Central memory CD8-positive, alpha-beta T cell (primary cell): ENCODE measurements around the gene CENPH.
"Not testable (repeated sequence)": the region's sequence is repeated elsewhere in the genome, so short reads cannot be mapped to it uniquely, and the experiment has no call there.

Experiments
- ATAC-seq: fragments of 150-1000 bp; cut with Tn5 transposase; replicated peaks from 2 replicates; pipeline ENCODE4 v1.10.0; 2022; ENCODE audit warnings: mild to moderate bottlenecking, moderate FRiP score, moderate number of reproducible peaks; ENCODE audit not compliant: poor library complexity, severe bottlenecking; ENCODE audit errors: extremely low read depth
- DNase-seq, 2 donors: peaks; one replicate each; pipeline ENCODE4 v3.0.0; 2021; ENCODE audit warnings: low spot score in 2 of 2
- H3K27ac Mint-ChIP-seq: one replicate; pipeline ENCODE4 v1.8.0; 2022; ENCODE audit warnings: low read depth, mild to moderate bottlenecking, moderate library complexity, mixed read lengths
- H3K27me3 Mint-ChIP-seq: one replicate; pipeline ENCODE4 v1.8.0; 2022; ENCODE audit warnings: mixed read lengths
- H3K36me3 Mint-ChIP-seq: one replicate; pipeline ENCODE4 v1.8.0; 2022; ENCODE audit warnings: mild to moderate bottlenecking, moderate library complexity, mixed read lengths; ENCODE audit not compliant: insufficient read depth
- H3K4me1 Mint-ChIP-seq: one replicate; pipeline ENCODE4 v1.8.0; 2022; ENCODE audit warnings: mixed read lengths
- H3K4me3 Mint-ChIP-seq: one replicate; pipeline ENCODE4 v1.8.0; 2022; ENCODE audit warnings: mild to moderate bottlenecking, moderate library complexity, mixed read lengths
- H3K9me3 Mint-ChIP-seq: one replicate; pipeline ENCODE4 v1.8.0; 2022; ENCODE audit warnings: mixed read lengths

CENPH gene

DNA sequence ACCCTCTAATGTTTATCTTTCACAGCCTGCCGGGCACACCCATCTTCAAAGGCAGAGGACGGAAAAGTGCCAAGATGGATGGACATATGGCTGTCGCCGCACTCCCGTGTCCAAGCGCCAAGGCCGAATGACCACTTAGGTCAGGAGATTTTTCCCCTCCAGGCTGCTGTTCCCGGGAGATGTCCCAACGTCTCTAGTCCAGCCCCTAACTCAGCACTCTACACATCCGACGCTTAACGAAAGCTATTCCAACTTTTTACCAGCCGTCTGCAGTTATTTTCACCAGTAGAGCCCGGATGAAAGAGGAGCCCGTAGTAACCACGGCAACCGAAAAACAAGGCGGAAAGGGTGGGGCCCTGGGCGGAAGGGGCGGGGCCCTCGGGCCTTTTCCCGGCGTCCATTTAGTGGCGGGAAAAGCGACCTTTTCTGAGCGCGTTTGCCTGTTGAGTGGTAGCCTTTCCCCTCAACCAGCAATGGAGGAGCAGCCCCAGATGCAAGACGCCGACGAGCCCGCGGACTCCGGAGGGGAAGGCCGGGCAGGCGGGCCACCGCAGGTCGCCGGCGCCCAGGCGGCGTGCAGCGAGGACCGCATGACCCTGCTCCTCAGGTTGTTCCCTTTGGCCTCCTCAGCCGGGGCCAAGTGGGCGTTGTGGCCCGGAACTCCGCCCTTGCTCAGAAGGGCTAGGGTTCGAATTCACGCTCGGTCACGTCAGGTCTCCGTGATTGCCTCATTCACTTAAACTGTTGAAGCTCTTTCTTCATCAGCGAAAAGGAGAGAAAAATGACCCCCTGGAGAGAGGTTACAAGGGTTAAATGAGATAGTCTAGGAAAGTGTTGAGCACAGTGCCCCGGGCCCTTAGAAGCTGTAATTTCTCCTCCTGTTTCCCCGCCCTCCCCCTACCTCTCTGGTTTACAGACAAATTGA is at the start of gene CENPH:
Gene CENPH, plus strand, starts transcription at position 422 of the 925 bp plus-strand sequence. Its CDS starts 52 bp downstream, at position 474.
- peak within 1 kb of the TSS; percentile 87 for H3K4me3 Mint-ChIP-seq

GRCh38 chr5:69140239-69140638 is 49.1 kb upstream of the CENPH start:
- H3K4me3 Mint-ChIP-seq, H3K36me3 Mint-ChIP-seq, H3K9me3 Mint-ChIP-seq, H3K4me1 Mint-ChIP-seq, ATAC-seq, H3K27me3 Mint-ChIP-seq, DNase-seq, H3K27ac Mint-ChIP-seq: not testable (repeated sequence)

More for the DNA sequence above, at the start of gene CENPH:
- Mint-ChIP-seq H3K27me3 (no peaks in the 10 kb centered on the region), H3K4me1 (peaks cover 4% of the 10 kb centered on the region), H3K9me3 (no peaks in the 10 kb centered on the region), H3K27ac (peak within 1 kb of the TSS; percentile 87), H3K36me3 (peaks cover 4% of the 10 kb centered on the region)
- ATAC-seq (peak; percentile 96), DNase-seq (peak; percentile 87)

- Mint-ChIP-seq H3K9me3 (no peaks in the 10 kb centered on the region), H3K27me3 (no peaks in the 10 kb centered on the region), H3K27ac (no peak overlapping the region), H3K4me3 (no peak overlapping the region), H3K36me3 (no peaks in the 10 kb centered on the region), H3K4me1 (no peaks in the 10 kb centered on the region)
- DNase-seq = no peak
- ATAC-seq = no peak
Measured at GRCh38 chr5:69140827-69141226, 48.6 kb upstream of the CENPH start.

- not testable (repeated sequence) for H3K27ac Mint-ChIP-seq, DNase-seq, H3K4me1 Mint-ChIP-seq, H3K4me3 Mint-ChIP-seq, H3K9me3 Mint-ChIP-seq, ATAC-seq, H3K36me3 Mint-ChIP-seq, H3K27me3 Mint-ChIP-seq
Measured at GRCh38 chr5:69148576-69148975, 40.8 kb upstream of the CENPH start.

GRCh38 chr5:69148981-69149675 is 40.3 kb upstream of the CENPH start:
- ATAC-seq = no peak
- Mint-ChIP-seq H3K4me1 (no peaks in the 10 kb centered on the region), H3K9me3 (no peaks in the 10 kb centered on the region), H3K36me3 (no peaks in the 10 kb centered on the region), H3K4me3 (no peak overlapping the region), H3K27me3 (no peaks in the 10 kb centered on the region), H3K27ac (no peak overlapping the region)
- no peak for DNase-seq

DNA sequence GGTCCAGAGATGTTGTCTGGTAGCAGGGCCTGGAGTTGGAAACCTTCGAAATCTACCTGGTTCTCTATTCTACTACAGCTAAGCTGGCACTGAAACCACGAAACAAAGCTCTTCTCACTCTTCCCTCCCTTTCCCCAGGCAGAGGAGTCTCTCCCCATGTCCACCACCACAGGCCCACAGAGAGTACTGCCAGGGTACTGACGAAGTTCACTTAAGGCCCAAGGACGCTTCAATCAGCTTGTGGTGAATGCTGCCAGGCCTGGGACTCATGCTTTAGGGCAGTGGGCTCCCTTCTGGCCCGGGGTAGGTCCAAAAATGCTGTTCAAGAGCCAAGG is 39.7 kb upstream of the CENPH start:
- Mint-ChIP-seq H3K36me3 (no peaks in the 10 kb centered on the region), H3K4me3 (no peak overlapping the region), H3K9me3 (no peaks in the 10 kb centered on the region), H3K4me1 (no peaks in the 10 kb centered on the region), H3K27me3 (no peaks in the 10 kb centered on the region), H3K27ac (no peak overlapping the region)
- DNase-seq = no peak
- ATAC-seq = no peak

DNA sequence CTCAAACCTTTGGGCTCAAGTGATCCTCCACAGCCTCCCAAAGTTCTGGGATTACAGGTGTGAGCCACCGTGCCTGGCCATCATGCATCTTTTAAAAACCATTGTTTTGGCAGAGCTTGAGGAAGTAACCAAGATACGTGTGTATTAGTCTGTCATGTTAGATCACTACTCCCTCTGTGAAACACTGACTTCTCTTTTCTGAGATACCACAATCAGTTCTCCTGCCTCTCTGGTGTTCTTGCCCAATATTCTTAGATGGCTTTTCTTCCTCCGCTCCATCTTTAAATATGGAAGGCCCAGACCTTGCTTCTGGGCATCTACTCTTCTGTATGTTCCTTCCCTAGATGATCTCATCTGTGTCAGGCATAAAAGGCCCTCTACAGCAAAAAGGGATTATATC is 36.7 kb upstream of the CENPH start:
- no peak overlapping the region for H3K27ac Mint-ChIP-seq
- ATAC-seq = no peak
- DNase-seq = no peak

GRCh38 chr5:69156456-69156855 is 32.9 kb upstream of the CENPH start:
- no peak overlapping the region for H3K27ac Mint-ChIP-seq
- H3K36me3 Mint-ChIP-seq = no peaks in the 10 kb centered on the region
- no peaks in the 10 kb centered on the region for H3K9me3 Mint-ChIP-seq
- H3K4me3 Mint-ChIP-seq = no peak overlapping the region
- DNase-seq = no peak
- H3K4me1 Mint-ChIP-seq = no peaks in the 10 kb centered on the region
- no peak for ATAC-seq
- H3K27me3 Mint-ChIP-seq = no peaks in the 10 kb centered on the region

More for the DNA sequence above, 36.7 kb upstream of the CENPH start:
- H3K4me3 Mint-ChIP-seq = no peak overlapping the region
- no peaks in the 10 kb centered on the region for H3K27me3 Mint-ChIP-seq
- H3K36me3 Mint-ChIP-seq = no peaks in the 10 kb centered on the region
- H3K9me3 Mint-ChIP-seq = no peaks in the 10 kb centered on the region
- H3K4me1 Mint-ChIP-seq = no peaks in the 10 kb centered on the region

GRCh38 chr5:69158039-69158438 is 31.3 kb upstream of the CENPH start:
- DNase-seq = no peak
- no peak for ATAC-seq
- Mint-ChIP-seq H3K9me3 (no peaks in the 10 kb centered on the region), H3K27ac (no peak overlapping the region), H3K27me3 (no peaks in the 10 kb centered on the region), H3K4me3 (no peak overlapping the region), H3K36me3 (no peaks in the 10 kb centered on the region), H3K4me1 (no peaks in the 10 kb centered on the region)

DNA sequence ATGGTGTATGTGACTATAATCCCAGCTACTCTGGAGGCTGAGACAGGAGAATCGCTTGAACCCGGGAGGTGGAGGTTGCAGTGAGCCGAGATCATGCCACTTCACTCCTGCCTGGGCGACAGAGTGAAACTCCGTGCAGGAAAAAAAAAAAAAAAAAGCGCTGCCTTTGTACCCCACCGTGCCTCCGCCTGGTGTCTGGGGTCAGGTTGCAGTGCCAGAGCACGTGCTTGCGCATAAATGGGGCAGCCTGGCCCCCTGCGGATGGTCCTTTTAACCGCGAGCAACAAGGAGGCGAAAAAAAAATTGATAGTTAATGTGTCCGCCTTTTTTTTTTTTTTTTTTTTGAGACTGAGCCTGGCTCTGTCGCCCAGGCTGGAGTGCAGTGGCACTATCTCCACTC is 28.7 kb upstream of the CENPH start:
- H3K9me3 Mint-ChIP-seq = no peaks in the 10 kb centered on the region
- H3K27me3 Mint-ChIP-seq = no peaks in the 10 kb centered on the region
- H3K27ac Mint-ChIP-seq = no peak overlapping the region
- H3K4me1 Mint-ChIP-seq = peaks cover 2% of the 10 kb centered on the region
- DNase-seq (no peak), ATAC-seq (no peak)
- H3K36me3 Mint-ChIP-seq = no peaks in the 10 kb centered on the region
- no peak overlapping the region for H3K4me3 Mint-ChIP-seq

DNA sequence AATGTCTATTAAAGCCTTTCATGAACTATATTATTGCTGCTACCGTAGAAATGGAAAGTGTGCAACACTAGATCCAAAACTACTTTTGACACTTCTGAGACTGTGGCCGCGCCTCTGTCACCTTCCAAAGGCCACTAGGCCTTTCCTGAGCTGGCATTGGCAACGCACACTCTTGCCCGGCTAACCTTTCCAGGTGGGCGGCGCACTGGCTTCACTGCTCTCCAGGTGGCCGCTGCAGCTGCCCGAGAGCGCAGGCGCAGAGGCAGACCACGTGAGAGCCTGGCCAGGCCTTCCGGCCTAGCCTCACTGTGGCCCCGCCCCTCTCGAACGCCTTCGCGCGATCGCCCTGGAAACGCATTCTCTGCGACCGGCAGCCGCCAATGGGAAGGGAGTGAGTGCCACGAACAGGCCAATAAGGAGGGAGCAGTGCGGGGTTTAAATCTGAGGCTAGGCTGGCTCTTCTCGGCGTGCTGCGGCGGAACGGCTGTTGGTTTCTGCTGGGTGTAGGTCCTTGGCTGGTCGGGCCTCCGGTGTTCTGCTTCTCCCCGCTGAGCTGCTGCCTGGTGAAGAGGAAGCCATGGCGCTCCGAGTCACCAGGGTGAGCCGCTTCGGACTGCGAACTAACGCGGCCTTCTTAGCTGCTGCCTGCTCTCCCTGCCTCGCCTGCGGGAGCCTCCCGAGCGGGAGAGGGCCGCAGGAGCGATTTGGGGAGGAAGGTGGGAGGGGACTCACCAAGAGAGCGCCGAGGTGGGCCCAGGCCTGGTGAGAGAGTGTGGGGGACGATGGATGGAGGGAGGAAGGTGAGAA is 22.5 kb upstream of the CENPH start, which contains the start of gene CCNB1:
Gene CCNB1, plus strand, starts transcription at position 465 of the 807 bp plus-strand sequence. Its CDS starts 113 bp downstream, at position 578.
- peaks cover 6% of the 10 kb centered on the region for H3K36me3 Mint-ChIP-seq
- DNase-seq (peak; percentile 92 to 95), ATAC-seq (peak; percentile 100)
- H3K27ac Mint-ChIP-seq = peak within 1 kb of the TSS; percentile 77
- H3K9me3 Mint-ChIP-seq = no peaks in the 10 kb centered on the region
- H3K4me3 Mint-ChIP-seq = peak within 1 kb of the TSS; percentile 89
- H3K27me3 Mint-ChIP-seq = no peaks in the 10 kb centered on the region
- peaks cover 20% of the 10 kb centered on the region for H3K4me1 Mint-ChIP-seq

DNA sequence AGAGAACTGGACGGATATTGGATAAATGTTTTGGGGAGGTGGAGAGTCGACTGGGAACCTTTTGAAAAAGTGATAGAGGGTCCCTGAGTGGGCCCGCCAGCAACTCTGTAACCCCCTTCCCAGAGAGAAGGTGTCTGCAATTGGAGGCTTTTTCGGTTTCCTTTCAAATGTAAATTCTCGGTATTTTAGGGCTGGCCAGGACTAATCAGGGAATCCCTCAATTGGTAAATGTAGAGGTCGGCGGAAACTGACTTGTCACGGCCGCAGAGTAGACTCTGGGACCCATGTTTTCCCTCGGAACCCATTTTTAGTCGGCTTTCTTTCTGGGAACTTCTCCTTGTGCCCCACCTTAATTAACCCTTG is 21.9 kb upstream of the CENPH start:
- Mint-ChIP-seq H3K4me1 (peaks cover 20% of the 10 kb centered on the region), H3K4me3 (peak overlapping the region; percentile 89), H3K27me3 (no peaks in the 10 kb centered on the region), H3K36me3 (peaks cover 6% of the 10 kb centered on the region), H3K27ac (peak overlapping the region; percentile 77), H3K9me3 (no peaks in the 10 kb centered on the region)
- ATAC-seq = no peak
- no peak for DNase-seq
